K562 (cell line): ENCODE measurements around the gene CIB1. TPM values are rescaled to one million over a fixed set of nuclear protein-coding genes. Genes with fewer than 3 reads are reported as not detected.

Experiments used
- ATAC-seq: fragments of 200-7000 bp; cut with Tn5 transposase; 3 replicates; pipeline ENCODE4 v1.9.1; 2020; ENCODE audit warnings: moderate library complexity
- BruUV-seq: library from RNA; stranded (reverse); fragments of 400-500 nt; replicated peaks from 2 replicates; lab custom pipeline; 2021; lab: Mats Ljungman, UMichigan
- CTCF ChIA-PET: fragments of 300-600 bp; formaldehyde crosslinking; extraction: SDS; loops from one replicate; lab custom pipeline; 2021; ENCODE audit warnings: low intra/inter-chr PET ratio; lab: Yijun Ruan, JAX
- POLR2A ChIA-PET: fragments of 300-600, 350-650 bp; sonication (Branson Sonifier 250); formaldehyde crosslinking; extraction: SDS; loops from one replicate; lab custom pipeline; 2021; ENCODE audit warnings: antibody characterized with exemption, inconsistent platforms; lab: Yijun Ruan, JAX
- DNase-seq, 4 experiments: peaks; one replicate each; pipeline versions ENCODE4 v3.0.0 to v3.0.0-alpha.2; 2011 to 2018; ENCODE audit warnings: low spot score in 3 of 4, mixed read lengths in 3 of 4; ENCODE audit errors: extremely low read depth in 1 of 4
- FAIRE-seq: peaks from 2 replicates; lab custom pipeline; 2011; peaks lifted over from hg19 to GRCh38; lab: Jason Lieb, UNC
- H2AFZ ChIP-seq: 2 replicates; pipeline ENCODE4 v1.6.0; 2011; ENCODE audit warnings: low read depth, low read length, control low read depth, inconsistent platforms
- H3K27ac ChIP-seq: fragments of 200-600 bp; 3 replicates; pipeline ENCODE4 v1.8.0; 2011; ENCODE audit warnings: low read depth, mild to moderate bottlenecking, control low read depth, inconsistent platforms, low read length, moderate library complexity, mixed read lengths; ENCODE audit errors: extremely low read depth
- H3K27me3 ChIP-seq, 2 experiments: fragments of 300-600 bp in 1 of 2; 2 replicates in 1 of 2; 3 replicates in 1 of 2; pipeline versions ENCODE4 v1.6.0 to v1.8.0; 2011; ENCODE audit warnings: inconsistent platforms in 2 of 2, low read length in 2 of 2, mild to moderate bottlenecking in 1 of 2, mixed read lengths in 1 of 2, moderate library complexity in 1 of 2; ENCODE audit not compliant: control insufficient read depth in 2 of 2, insufficient read depth in 2 of 2
- H3K36me3 ChIP-seq: fragments of 300-600 bp; 3 replicates; pipeline ENCODE4 v1.8.0; 2011; ENCODE audit warnings: mild to moderate bottlenecking, low read length, inconsistent platforms; ENCODE audit not compliant: control insufficient read depth, insufficient read depth
- H3K4me1 ChIP-seq, 2 experiments: fragments of 200-600 bp in 1 of 2; replicated peaks in 1 of 2; 2 replicates in 1 of 2; 3 replicates in 1 of 2; pipeline versions ENCODE4 v1.5.1 to v1.8.0; 2011; ENCODE audit warnings: inconsistent platforms in 2 of 2, low read length in 2 of 2, mild to moderate bottlenecking in 1 of 2, mixed read lengths in 1 of 2, moderate library complexity in 1 of 2; ENCODE audit not compliant: control insufficient read depth in 2 of 2, insufficient read depth in 2 of 2
- H3K4me2 ChIP-seq: 2 replicates; pipeline ENCODE4 v1.6.1; 2011; ENCODE audit warnings: low read length, control low read depth, inconsistent platforms, mixed read lengths; ENCODE audit not compliant: insufficient read depth
- H3K4me3 ChIP-seq: fragments of 200-600 bp; sonication (generic), shearing (Covaris generic); 2 replicates; pipeline ENCODE4 v1.5.1; 2016; ENCODE audit warnings: control low read depth, inconsistent platforms
- H3K79me2 ChIP-seq: fragments of 200-600 bp; 3 replicates; pipeline ENCODE4 v1.8.0; 2011; ENCODE audit warnings: low read length, inconsistent platforms; ENCODE audit not compliant: control insufficient read depth, insufficient read depth
- H3K9ac ChIP-seq, 2 experiments: 2 replicates each; pipeline versions ENCODE4 v1.6.0 to v1.6.1; 2011; ENCODE audit warnings: low read depth in 2 of 2, low read length in 2 of 2, control low read depth in 1 of 2, inconsistent platforms in 1 of 2, mild to moderate bottlenecking in 1 of 2, mixed read lengths in 1 of 2; ENCODE audit not compliant: insufficient read depth in 1 of 2
- H3K9me1 ChIP-seq: one replicate; pipeline ENCODE4 v1.6.0; 2011; ENCODE audit warnings: inconsistent platforms, mild to moderate bottlenecking, low read length, moderate library complexity; ENCODE audit not compliant: control insufficient read depth, insufficient read depth
- H3K9me3 ChIP-seq: replicated peaks from 2 replicates; pipeline ENCODE4 v1.5.1; 2011; ENCODE audit warnings: low read depth, low read length, inconsistent platforms; ENCODE audit not compliant: control insufficient read depth, insufficient read depth
- H4K20me1 ChIP-seq: replicated peaks from 2 replicates; pipeline ENCODE4 v1.6.1; 2011; ENCODE audit warnings: low read length, inconsistent platforms, mixed read lengths; ENCODE audit not compliant: control insufficient read depth, insufficient read depth
- EP300 ChIP-seq: IDR thresholded peaks from 2 replicates; pipeline ENCODE4 v1.6.1; 2012; ENCODE audit warnings: low read length, improper control_type of control experiment
- MYC ChIP-seq, 2 experiments: fragments of 250-450 bp in 1 of 2; sonication (Bioruptor Pico) in 1 of 2; IDR thresholded peaks; 2 replicates each; pipeline versions ENCODE4 v1.5.1 to v1.6.1; 2012 to 2021; ENCODE audit warnings: low read depth in 2 of 2, borderline replicate concordance in 1 of 2, improper control_type of control experiment in 1 of 2, low read length in 1 of 2, mild to moderate bottlenecking in 1 of 2, moderate library complexity in 1 of 2
- POLR2G ChIP-seq: fragments of 200-400 bp; formaldehyde crosslinking; IDR thresholded peaks from 2 replicates; pipeline ENCODE4 v1.6.1; 2017; ENCODE audit warnings: low read depth, mild to moderate bottlenecking, antibody characterized with exemption, low read length, moderate library complexity
- RBM22 ChIP-seq: fragments of 200-400 bp; formaldehyde crosslinking; IDR thresholded peaks from 2 replicates; pipeline ENCODE4 v1.6.1; 2018; ENCODE audit warnings: low read length, low read depth; ENCODE audit not compliant: poor library complexity, severe bottlenecking
- ZNF57 ChIP-seq: fragments of 450-650 bp; formaldehyde crosslinking; IDR thresholded peaks from 2 replicates; pipeline ENCODE4 v1.4.0; 2020; ENCODE audit warnings: mild to moderate bottlenecking, moderate library complexity
- WGBS: fragments of 100-300 bp; shearing (Covaris generic); methylation state at CpG from one replicate; pipeline ENCODE4 v1.1.6; 2016; ENCODE audit warnings: low coverage, mixed read lengths; ENCODE audit not compliant: insufficient coverage; ENCODE audit errors: missing lambda C conversion rate; 5-methylcytosine and 5-hydroxymethylcytosine counted together
- in situ Hi-C: fragments of 300-500 bp; cut with MboI; formaldehyde crosslinking; loops from 4 replicates; pipeline ENCODE4 v1.15.0; 2018; ENCODE audit warnings: inconsistent platforms, mixed read lengths
- intact Hi-C: fragments of 100-400 bp; cut with micrococcal nuclease; formaldehyde crosslinking; loops from 2 replicates; pipeline ENCODE4 v1.14.2; 2022
- polyA plus RNA-seq, 8 experiments: library from polyadenylated mRNA; depleted of rRNA in 4 of 8; stranded (reverse) in 5 of 8; unstranded in 3 of 8; fragments of >200 nt; fragmentation: Nextera tagmentation in 2 of 8; fragmentation: Illumina TruSeq in 1 of 8; extraction: Ambion mirVana in 2 of 8; extraction: Trizol in 1 of 8; gene quantifications; 2 replicates each; pipeline versions ENCODE4 v1.2.1 to v1.2.3, GENCODE V29; 2011 to 2014; ENCODE audit warnings: inconsistent platforms in 1 of 8, missing spikeins in 1 of 8
- total RNA-seq, 7 experiments: library from RNA; depleted of rRNA in 6 of 7; stranded (reverse); fragments of >200 nt in 6 of 7; fragmentation: Illumina TruSeq in 2 of 7; extraction: Trizol in 2 of 7; gene quantifications; 2 replicates each; pipeline versions ENCODE4 v1.2.1 to v1.2.3, GENCODE V29; 2011 to 2021; ENCODE audit warnings: low replicate concordance in 1 of 7

Gene CIB1
- total and polyA plus RNA-seq, 9 of the 15 experiments (the other 6 are each of a cell fraction or from before 2014, with no cell fraction given): 14.9 to 136 (median 64.5) TPM

GRCh38 chr15:90225047-90225446 lies 8.7 kb downstream of the CIB1 start:
- H3K9ac ChIP-seq: no peak overlapping the region; a peak in 1 of 4 replicates
- intact Hi-C loops: no loop called here
- H3K4me3 ChIP-seq: no peak overlapping the region
- H3K27ac ChIP-seq: no peak overlapping the region
- in situ Hi-C loops: no loop called here
- no peaks in the 10 kb centered on the region for H3K27me3 ChIP-seq
- ATAC-seq (no peak), DNase-seq (no peak), FAIRE-seq (no peak)
- H4K20me1 ChIP-seq: 0 out of 2 replicates have a peak, but pooled peaks cover 4% of the 10 kb centered on the region
- no peaks in the 10 kb centered on the region for H3K79me2 ChIP-seq
- H3K36me3 ChIP-seq: peaks cover 89% of the 10 kb centered on the region; the same call in 2 of the 3 replicates
- H3K4me1 ChIP-seq: peaks cover 2 to 20% of the 10 kb centered on the region in 2 experiments; a peak in 3 of 5 replicates
- no peak overlapping the region for H3K4me2 ChIP-seq
- H2AFZ ChIP-seq: no peak overlapping the region
- POLR2A ChIA-PET: no interaction called here
- CTCF ChIA-PET: interaction anchor here (1.1 kb wide), 1 partner anchor 82 kb away, joined by 4 read pairs; no protein-coding TSS in a partner anchor
- 97% methylated on average over 15 of the region's 17 CpGs for WGBS
- H3K9me1 ChIP-seq: no peaks in the 10 kb centered on the region
- no TSS peak for BruUV-seq
- no peaks in the 10 kb centered on the region for H3K9me3 ChIP-seq
- TF ChIP-seq EP300 (no peak), ZNF57 (CRISPR knock-in tag) (no peak), POLR2G (peak; percentile 56; the same call in 1 of the 2 replicates), RBM22 (peak; percentile 13)

GRCh38 chr15:90223441-90224165 lies 10.1 kb downstream of the CIB1 start:
- WGBS: 90% methylated on average over 22 of the region's 22 CpGs
- FAIRE-seq (no peak), DNase-seq (no peak)
- POLR2A ChIA-PET: no interaction called here
- in situ Hi-C loops: no loop called here
- CTCF ChIA-PET: no interaction called here
- H3K9me3 ChIP-seq: no peaks in the 10 kb centered on the region
- H3K4me1 ChIP-seq: peaks cover 0 to 26% of the 10 kb centered on the region in 2 experiments; a peak in 2 of 5 replicates
- no peaks in the 10 kb centered on the region for H3K27me3 ChIP-seq
- BruUV-seq: no TSS peak
- TF ChIP-seq MYC (IDR thresholded peaks at IDR 0.05; ENCODE audit: low read depth, low read length) (no peak), MYC (CRISPR knock-in tag; IDR thresholded peaks at IDR 0.05; ENCODE audit: borderline replicate concordance, low read depth) (no peak), RBM22 (peak; percentile 43)
- TF ChIP-seq, all 486 proteins: peak for 1
- Histone ChIP-seq H3K27ac (no peak overlapping the region), H4K20me1 (0 out of 2 replicates have a peak, but pooled peaks cover 5% of the 10 kb centered on the region), H3K79me2 (no peaks in the 10 kb centered on the region), H3K4me3 (no peak overlapping the region), H2AFZ (no peak overlapping the region), H3K4me2 (no peak overlapping the region), H3K36me3 (peaks cover 86% of the 10 kb centered on the region; the same call in 2 of the 3 replicates), H3K9ac (peak overlapping the region in 1 of 2 experiments; percentile 69; a peak in 1 of 4 replicates), H3K9me1 (no peaks in the 10 kb centered on the region)
- intact Hi-C loops: no loop called here
- no peak for ATAC-seq
